Spleen (tissue), 7 donors: ENCODE results near the gene IGSF23.

Source experiments
- CTCF ChIP-seq, 11 experiments: fragments of 200-600 bp in 7 of 11; fragments of 450-650 bp in 4 of 11; sonication (generic) in 4 of 11; IDR thresholded peaks in 8 of 11; conservative IDR thresholded peaks in 3 of 11; 1 replicate in 7 of 11; 2 replicates in 4 of 11; pipeline versions ENCODE4 v1.4.0 to v1.8.0; 2016 to 2021; ENCODE audit warnings: antibody characterized with exemption in 11 of 11, inconsistent platforms in 4 of 11, mild to moderate bottlenecking in 1 of 11
- POLR2A ChIP-seq, 3 donors: fragments of 450-650 bp; IDR thresholded peaks; one replicate each; pipeline ENCODE4 v1.5.1; 2017; ENCODE audit warnings: antibody characterized with exemption in 3 of 3, mild to moderate bottlenecking in 1 of 3
- donor health status: DM: no; HTN: no; CAD: no; lungs with moderate emphysema.
- donor health status: DM: no; HTN: no; CAD: no.
- donor health status: DM: no; HTN: no; CAD: no.

- no peak for TF ChIP-seq POLR2A (IDR thresholded peaks at IDR 0.05)
- peak in 8 of 11 experiments; percentile 17 to 54 (median 44) for TF ChIP-seq CTCF (IDR thresholded peaks at IDR 0.05 in 8 of 11, conservative IDR thresholded peaks at IDR 0.05 in 3 of 11)
Measured at GRCh38 chr19:44582581-44583265, 30.6 kb upstream of the IGSF23 start.
